Tibial nerve (tissue), 4 donors: Measurements from ENCODE around the gene MFAP5. TPM values are rescaled to one million over a fixed set of nuclear protein-coding genes. Genes with fewer than 3 reads are reported as not detected.
A peak's percentile ranks its signal among the peaks of the same experiment; 100 is the strongest.

ENCODE experiments used
- DNase-seq, 2 donors: peaks; one replicate each; pipeline ENCODE4 v3.0.0-alpha.2; 2019; ENCODE audit warnings: low spot score in 2 of 2
- H3K27ac ChIP-seq, 4 donors: fragments of 200-600 bp; sonication (generic) in 3 of 4; one replicate each; pipeline ENCODE4 v1.5.1; 2017 to 2019; ENCODE audit warnings: mild to moderate bottlenecking in 1 of 4
- H3K27me3 ChIP-seq, 2 donors: fragments of 200-600 bp; sonication (generic) in 1 of 2; one replicate each; pipeline versions ENCODE4 v1.5.1 to v1.6.0; 2017 to 2019
- H3K36me3 ChIP-seq, 3 donors: fragments of 200-600 bp; sonication (generic); one replicate each; pipeline ENCODE4 v1.5.1; 2018 to 2019
- H3K4me1 ChIP-seq, 4 donors: fragments of 200-600 bp; sonication (generic) in 3 of 4; one replicate each; pipeline ENCODE4 v1.5.1; 2017 to 2019
- H3K4me3 ChIP-seq, 4 donors: fragments of 200-600 bp; sonication (generic) in 3 of 4; one replicate each; pipeline ENCODE4 v1.5.1; 2017 to 2019; ENCODE audit warnings: mild to moderate bottlenecking in 1 of 4, moderate library complexity in 1 of 4
- H3K9me3 ChIP-seq, 4 donors: fragments of 200-600 bp; sonication (generic) in 3 of 4; one replicate each; pipeline ENCODE4 v1.5.1; 2017 to 2019
- EP300 ChIP-seq, 2 donors: sonication (generic); formaldehyde crosslinking; IDR thresholded peaks; one replicate each; pipeline ENCODE4 v1.6.1; 2017; ENCODE audit warnings: antibody characterized with exemption in 2 of 2, mild to moderate bottlenecking in 1 of 2
- POLR2A ChIP-seq, 2 donors: fragments of 450-650 bp; IDR thresholded peaks; one replicate each; pipeline ENCODE4 v1.6.1; 2017; ENCODE audit warnings: antibody characterized with exemption in 2 of 2, mild to moderate bottlenecking in 2 of 2, moderate library complexity in 2 of 2
- WGBS, 2 donors: methylation state at CpG; one replicate each; pipeline ENCODE4 v1.1.5; 2018; 5-methylcytosine and 5-hydroxymethylcytosine counted together
- total RNA-seq, 4 donors: library from RNA; depleted of rRNA; stranded (reverse); fragments of >200 nt; gene quantifications; one replicate each; pipeline ENCODE4 v1.1.0, GENCODE V29; 2016
- TF ChIP-seq, protein P1 (sequence below), 5 experiments: fragments of 200-600 bp in 3 of 5; fragments of 450-650 bp in 2 of 5; sonication (generic) in 3 of 5; IDR thresholded peaks; one replicate each; pipeline ENCODE4 v1.5.1; 2016 to 2019; ENCODE audit warnings: antibody characterized with exemption in 5 of 5, mild to moderate bottlenecking in 3 of 5, moderate library complexity in 2 of 5

MFAP5 gene
- total RNA-seq, 4 donors from 2014 or later: 153 to 895 (median 613) TPM

GRCh38 chr12:8698879-8699278 lies 36.3 kb upstream of the MFAP5 start:
- peak overlapping the region; percentile 85 to 99 (median 93) for H3K27ac ChIP-seq
- H3K36me3 ChIP-seq: no peaks in the 10 kb centered on the region
- 10 to 16% methylated on average over 2 of the region's 2 CpGs for WGBS, 2 donors
- peaks cover 0 to 61% (median 12%) of the 10 kb centered on the region in 4 donors for H3K4me1 ChIP-seq
- H3K27me3 ChIP-seq: no peaks in the 10 kb centered on the region
- H3K9me3 ChIP-seq: no peaks in the 10 kb centered on the region
- no peak for DNase-seq
- peak overlapping the region; percentile 68 to 100 (median 90) for H3K4me3 ChIP-seq
- TF ChIP-seq, protein P1, sequence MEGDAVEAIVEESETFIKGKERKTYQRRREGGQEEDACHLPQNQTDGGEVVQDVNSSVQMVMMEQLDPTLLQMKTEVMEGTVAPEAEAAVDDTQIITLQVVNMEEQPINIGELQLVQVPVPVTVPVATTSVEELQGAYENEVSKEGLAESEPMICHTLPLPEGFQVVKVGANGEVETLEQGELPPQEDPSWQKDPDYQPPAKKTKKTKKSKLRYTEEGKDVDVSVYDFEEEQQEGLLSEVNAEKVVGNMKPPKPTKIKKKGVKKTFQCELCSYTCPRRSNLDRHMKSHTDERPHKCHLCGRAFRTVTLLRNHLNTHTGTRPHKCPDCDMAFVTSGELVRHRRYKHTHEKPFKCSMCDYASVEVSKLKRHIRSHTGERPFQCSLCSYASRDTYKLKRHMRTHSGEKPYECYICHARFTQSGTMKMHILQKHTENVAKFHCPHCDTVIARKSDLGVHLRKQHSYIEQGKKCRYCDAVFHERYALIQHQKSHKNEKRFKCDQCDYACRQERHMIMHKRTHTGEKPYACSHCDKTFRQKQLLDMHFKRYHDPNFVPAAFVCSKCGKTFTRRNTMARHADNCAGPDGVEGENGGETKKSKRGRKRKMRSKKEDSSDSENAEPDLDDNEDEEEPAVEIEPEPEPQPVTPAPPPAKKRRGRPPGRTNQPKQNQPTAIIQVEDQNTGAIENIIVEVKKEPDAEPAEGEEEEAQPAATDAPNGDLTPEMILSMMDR (IDR thresholded peaks at IDR 0.05): no peak
- TF ChIP-seq POLR2A (IDR thresholded peaks at IDR 0.05) (no peak), EP300 (IDR thresholded peaks at IDR 0.05) (no peak)

- Histone ChIP-seq H3K27ac (peak overlapping the region; percentile 85 to 99 (median 93)), H3K4me1 (peaks cover 0 to 60% (median 12%) of the 10 kb centered on the region in 4 donors), H3K9me3 (no peaks in the 10 kb centered on the region), H3K4me3 (peak overlapping the region; percentile 68 to 100 (median 90)), H3K27me3 (no peaks in the 10 kb centered on the region), H3K36me3 (no peaks in the 10 kb centered on the region)
- TF ChIP-seq EP300 (IDR thresholded peaks at IDR 0.05) (peak in 1 of 2 donors; percentile 10), POLR2A (IDR thresholded peaks at IDR 0.05) (no peak)
- TF ChIP-seq, protein P1 (IDR thresholded peaks at IDR 0.05): no peak
- DNase-seq: peak; percentile 42 to 57
- 0% methylated on average over 26 to 83 of the region's 85 CpGs for WGBS, 2 donors
These were observed 35.7 kb upstream of the MFAP5 start for GRCh38 chr12:8698132-8698851.

GRCh38 chr12:8697476-8698131 lies 35.0 kb upstream of the MFAP5 start, which contains the start of gene RIMKLB:
Gene RIMKLB, plus strand, starts transcription at chr12:8697991. Its CDS starts 15,876 bp downstream, at chr12:8713867.
- TF ChIP-seq, protein P1 (IDR thresholded peaks at IDR 0.05): peak in 1 of 5 experiments; percentile 3
- TF ChIP-seq EP300 (IDR thresholded peaks at IDR 0.05) (peak in 1 of 2 donors; percentile 67), POLR2A (IDR thresholded peaks at IDR 0.05) (peak; percentile 81 to 87)
- peaks cover 0 to 60% (median 10%) of the 10 kb centered on the region in 4 donors for H3K4me1 ChIP-seq
- H3K9me3 ChIP-seq: no peaks in the 10 kb centered on the region
- H3K27ac ChIP-seq: peak within 1 kb of the TSS; percentile 85 to 99 (median 93)
- no peaks in the 10 kb centered on the region for H3K27me3 ChIP-seq
- DNase-seq: peak; percentile 77 to 79
- H3K36me3 ChIP-seq: no peaks in the 10 kb centered on the region
- peak within 1 kb of the TSS; percentile 68 to 100 (median 90) for H3K4me3 ChIP-seq
- WGBS, 2 donors: 0% methylated on average over 36 to 40 of the region's 88 CpGs

GRCh38 chr12:8697120-8697475 lies 34.5 kb upstream of the MFAP5 start:
- Histone ChIP-seq H3K4me3 (peak overlapping the region; percentile 68 to 99 (median 84)), H3K27ac (peak overlapping the region; percentile 85 to 98 (median 93)), H3K27me3 (no peaks in the 10 kb centered on the region), H3K9me3 (no peaks in the 10 kb centered on the region), H3K4me1 (peaks cover 0 to 60% (median 10%) of the 10 kb centered on the region in 4 donors), H3K36me3 (no peaks in the 10 kb centered on the region)
- 0% methylated on average over 21 of the region's 21 CpGs for WGBS, 2 donors
- no peak for DNase-seq
- TF ChIP-seq, protein P1 (IDR thresholded peaks at IDR 0.05): peak in 1 of 5 experiments; percentile 25
- TF ChIP-seq EP300 (IDR thresholded peaks at IDR 0.05) (peak in 1 of 2 donors; percentile 25), POLR2A (IDR thresholded peaks at IDR 0.05) (no peak)
